ENCODE data around the gene GPD2.

Gene GPD2

DNA sequence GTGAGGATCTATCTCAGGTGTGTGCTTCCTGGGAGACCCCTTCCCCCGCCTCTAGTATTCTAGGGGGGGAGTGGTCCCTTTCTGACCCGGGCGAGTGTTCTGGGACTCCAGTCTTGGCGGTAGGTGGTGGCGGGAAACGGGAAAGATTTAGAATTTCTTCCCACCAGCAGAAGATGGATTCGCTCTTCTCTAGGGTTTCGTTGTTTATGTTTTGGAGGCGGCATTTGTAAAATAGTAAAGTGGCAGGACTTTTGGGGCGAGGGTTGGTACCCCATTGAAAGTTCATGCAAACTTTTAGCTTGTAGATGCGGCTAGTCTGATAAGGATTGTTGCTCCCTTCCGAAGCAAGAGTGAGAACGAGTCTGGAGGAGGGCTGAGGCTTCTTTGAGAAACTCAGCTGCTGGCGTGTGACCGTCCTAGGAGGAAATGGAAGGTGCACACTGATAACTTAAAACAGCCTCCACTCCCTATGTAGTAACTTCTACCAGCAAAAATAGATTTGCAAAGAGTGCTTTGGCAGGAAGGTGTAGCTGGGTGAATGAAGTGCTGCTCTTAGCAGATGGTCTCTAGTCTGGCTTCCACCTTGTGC lies 412 bp downstream of the GPD2 start:
- DNase-seq (ENCODE audit: low read depth) = no peak

DNA sequence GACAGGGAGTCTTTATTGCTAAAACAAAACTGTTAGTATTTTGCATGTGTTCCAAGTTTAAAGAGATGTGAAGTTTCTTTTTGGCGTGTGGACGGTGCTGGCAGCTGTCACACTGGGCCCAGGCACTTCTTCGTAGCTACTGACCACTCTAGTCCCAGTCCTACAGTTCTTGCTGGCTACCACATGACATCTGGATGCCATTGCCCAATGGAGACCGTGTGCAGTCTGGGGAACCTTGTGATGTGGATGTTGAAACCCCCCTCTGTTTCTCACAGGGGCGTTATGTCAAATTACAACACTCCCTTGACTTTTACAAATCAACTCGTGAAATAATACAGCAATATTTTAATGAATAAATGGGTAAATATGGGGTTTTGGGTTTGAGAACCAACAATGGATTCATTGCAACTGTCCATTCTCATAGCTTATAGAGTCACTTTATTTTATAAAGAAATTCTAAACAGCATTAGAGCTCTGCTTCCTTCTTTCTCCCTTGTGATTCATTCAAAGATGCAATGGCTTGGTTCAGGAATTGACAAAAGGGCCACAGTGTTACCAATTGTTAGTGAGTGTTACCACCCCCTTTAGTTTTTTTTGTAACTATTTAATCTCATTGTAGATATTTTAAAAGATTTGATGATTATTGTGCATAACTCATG lies 1.2 kb downstream of the GPD2 start:
- no peak for DNase-seq (ENCODE audit: low read depth)

DNA sequence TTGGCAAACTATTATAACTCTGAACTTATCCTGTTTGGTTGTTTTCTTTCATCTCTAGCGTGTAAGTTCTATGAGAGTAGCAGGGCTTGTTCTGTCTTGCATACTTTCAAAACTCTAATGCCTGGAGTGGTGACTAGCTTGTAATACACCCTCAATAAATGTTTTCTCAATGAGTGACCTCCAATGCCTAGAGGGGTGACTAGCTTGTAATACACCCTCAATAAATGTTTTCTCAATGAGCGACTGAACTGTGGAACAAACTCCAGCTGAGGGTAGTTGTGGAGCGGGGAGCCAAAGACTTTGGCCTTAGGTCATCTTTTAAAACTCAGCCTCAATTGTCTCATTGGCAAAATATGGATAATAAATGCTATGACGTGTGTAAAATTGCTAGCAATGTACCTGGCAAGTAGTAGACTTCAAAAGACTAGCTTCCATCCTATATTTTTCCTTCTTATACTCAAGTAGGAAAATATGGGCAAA lies 1.8 kb downstream of the GPD2 start:
- no peak for DNase-seq (ENCODE audit: low read depth)

DNA sequence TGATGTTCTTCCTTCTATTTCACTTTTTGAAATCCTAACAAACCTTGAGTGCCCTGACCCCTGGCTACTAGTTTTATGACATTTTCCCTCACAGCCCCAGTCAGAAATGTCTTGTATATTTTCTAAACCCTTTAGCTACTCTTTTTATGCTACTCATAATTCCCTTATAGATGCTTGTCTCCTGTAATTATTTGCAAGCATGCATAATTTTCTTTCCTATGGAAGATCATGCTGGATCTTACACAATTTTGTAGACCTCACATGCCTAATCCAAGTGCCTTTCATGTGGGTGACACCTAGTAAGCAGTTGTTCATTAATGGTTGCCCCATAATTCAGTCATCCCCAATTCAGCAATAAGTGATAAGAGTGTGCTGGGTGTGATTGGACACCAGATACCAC lies 6.9 kb downstream of the GPD2 start:
- DNase-seq (ENCODE audit: low read depth) = no peak

DNA sequence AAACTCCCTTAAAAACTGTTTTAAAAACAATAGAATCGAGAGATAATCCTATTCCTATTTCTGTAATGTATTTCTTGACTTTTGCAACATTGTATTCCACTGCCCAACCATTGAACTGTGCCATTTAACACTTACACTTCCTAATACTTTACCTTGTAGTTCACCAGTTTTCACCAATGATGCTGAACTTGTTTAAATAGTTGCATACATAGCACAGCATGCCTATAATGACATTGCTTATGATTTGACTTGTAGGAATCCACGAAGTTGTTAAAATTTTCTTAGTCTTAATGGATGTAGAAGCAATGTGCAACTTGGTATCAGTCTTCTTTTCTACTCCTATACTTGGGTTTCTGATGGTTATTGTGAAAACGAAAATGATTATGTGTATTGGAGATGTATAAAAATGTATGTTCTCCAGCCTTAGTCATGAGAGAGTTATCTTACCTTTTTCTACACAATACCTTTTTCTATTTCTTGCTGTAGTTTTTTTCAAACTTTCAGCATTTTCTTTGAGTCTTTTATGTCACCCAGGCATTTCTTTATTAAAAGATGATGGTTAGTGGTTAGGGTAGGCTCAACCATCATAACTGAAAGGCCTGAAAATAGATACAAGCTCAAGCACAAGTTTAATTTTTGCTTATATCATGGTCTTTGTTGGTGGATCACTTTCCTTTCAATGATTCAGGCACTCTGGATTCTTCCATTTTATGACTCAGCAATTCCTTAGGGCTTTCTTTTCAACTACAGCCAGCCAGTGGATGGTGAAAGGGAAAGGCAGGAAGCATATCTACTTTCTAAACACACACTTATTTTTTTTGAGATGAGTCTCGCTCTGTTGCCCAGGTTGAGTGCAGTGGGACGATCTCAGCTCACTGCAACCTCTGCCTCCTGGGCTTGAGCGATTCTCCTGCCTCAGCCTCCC lies 9.4 kb downstream of the GPD2 start:
- DNase-seq (ENCODE audit: low read depth) = no peak

DNA sequence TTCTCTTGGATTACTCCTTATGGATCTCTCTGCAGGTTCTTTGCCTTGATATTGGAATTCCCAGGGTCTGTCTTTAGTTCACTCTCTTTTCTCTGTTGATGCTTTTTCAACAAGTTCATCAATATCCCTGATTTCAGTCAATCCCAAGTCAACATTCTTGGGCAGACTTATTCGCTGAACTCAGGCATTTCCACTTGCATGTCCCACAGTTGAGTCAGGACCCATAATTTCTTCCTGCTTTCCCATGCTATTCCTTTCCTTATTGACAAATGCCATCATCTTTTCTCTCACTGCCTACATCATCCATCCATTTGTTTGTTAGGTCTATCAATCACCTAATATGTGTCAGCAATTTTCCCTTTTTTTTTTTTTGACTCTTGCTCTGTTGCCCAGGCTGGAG lies 11.6 kb downstream of the GPD2 start:
- no peak for DNase-seq (ENCODE audit: low read depth)

DNA sequence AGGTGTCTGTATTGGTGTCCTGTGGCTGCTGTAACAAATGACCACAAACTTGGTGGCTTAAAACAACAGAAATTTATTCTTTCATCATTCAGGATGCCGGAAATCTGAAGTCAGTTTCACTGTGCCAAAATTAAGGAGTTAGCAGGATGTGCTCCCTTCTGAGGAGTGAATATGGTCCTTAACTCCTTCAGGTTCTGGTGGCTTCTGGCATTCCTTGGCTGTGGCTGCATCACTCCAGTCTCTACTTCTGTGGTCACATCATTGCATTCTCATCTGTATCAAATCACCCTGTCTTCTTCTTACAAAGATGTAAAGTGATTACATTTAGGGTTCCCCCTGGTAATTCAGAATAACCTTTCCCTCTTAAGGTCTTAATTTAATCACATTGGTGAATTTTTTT lies 12.6 kb downstream of the GPD2 start:
- DNase-seq (ENCODE audit: low read depth) = no peak

DNA sequence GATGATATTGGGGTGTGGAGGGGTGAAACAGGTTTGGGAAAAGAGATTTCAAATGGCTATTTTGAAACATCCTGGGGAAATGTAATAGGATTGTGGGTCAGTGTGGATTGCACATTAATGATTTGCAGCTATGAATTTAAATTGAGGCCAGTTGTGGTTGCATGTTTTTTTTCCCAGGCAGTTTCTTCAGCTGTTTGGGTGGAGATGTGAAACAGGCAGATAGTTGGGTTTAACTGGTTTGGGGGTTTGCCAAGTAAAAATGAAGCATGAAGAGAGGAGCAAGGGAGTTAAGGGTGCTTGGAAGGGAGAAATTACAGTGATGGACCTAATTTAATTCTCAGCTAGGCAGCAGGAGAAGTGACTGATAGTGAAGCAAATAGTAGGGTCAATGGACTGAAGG lies 16.8 kb downstream of the GPD2 start:
- no peak for DNase-seq (ENCODE audit: low read depth)

DNA sequence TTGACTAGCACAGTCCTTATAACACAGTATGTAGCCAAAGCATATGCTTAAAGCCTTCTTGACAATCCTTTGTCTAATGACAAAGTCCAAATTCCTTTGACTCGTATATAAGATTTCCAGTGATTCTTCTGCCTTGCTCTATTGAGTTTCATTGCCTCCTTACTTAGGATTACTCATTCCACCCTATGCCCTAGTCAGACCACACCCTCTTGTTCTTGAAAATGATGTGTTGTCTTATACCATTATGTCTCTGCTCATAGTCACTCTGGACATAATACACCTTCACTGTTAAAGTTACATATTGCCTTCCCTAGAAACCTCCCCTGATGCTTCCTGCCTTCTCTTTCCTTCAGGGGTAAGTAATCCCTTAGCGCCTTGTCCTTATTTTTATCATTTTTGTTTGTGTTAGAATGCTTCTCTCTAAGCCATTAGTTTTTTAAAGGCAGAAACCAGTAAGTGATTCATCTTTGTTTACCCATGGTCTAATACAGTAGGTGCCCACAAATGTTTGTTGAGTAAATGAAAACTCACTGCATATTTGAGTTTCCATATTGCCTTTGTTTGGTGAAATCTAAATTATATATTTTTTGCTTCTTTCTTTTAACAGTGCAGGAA lies 19.3 kb downstream of the GPD2 start:
- no peak for DNase-seq (ENCODE audit: low read depth)

DNA sequence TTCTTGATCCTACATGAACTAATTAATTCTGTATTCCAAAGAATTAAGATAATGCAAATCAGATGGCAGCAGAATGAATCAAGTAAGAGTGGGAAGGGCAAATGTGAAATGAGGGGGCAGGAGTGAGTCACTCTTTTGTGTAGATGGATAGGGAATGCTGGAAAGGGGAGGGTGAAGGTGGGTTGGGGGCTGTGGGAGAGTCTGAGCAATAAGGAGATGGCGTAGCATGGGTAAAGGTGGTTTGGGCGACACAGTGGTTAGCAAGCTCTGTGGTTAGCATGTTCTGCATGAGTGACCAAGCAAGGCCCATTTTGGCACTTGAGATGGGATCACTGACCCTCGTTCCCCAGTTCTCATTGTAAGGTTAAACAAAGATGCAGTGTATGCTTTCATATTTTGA lies 20.4 kb downstream of the GPD2 start:
- no peak for DNase-seq (ENCODE audit: low read depth)

DNA sequence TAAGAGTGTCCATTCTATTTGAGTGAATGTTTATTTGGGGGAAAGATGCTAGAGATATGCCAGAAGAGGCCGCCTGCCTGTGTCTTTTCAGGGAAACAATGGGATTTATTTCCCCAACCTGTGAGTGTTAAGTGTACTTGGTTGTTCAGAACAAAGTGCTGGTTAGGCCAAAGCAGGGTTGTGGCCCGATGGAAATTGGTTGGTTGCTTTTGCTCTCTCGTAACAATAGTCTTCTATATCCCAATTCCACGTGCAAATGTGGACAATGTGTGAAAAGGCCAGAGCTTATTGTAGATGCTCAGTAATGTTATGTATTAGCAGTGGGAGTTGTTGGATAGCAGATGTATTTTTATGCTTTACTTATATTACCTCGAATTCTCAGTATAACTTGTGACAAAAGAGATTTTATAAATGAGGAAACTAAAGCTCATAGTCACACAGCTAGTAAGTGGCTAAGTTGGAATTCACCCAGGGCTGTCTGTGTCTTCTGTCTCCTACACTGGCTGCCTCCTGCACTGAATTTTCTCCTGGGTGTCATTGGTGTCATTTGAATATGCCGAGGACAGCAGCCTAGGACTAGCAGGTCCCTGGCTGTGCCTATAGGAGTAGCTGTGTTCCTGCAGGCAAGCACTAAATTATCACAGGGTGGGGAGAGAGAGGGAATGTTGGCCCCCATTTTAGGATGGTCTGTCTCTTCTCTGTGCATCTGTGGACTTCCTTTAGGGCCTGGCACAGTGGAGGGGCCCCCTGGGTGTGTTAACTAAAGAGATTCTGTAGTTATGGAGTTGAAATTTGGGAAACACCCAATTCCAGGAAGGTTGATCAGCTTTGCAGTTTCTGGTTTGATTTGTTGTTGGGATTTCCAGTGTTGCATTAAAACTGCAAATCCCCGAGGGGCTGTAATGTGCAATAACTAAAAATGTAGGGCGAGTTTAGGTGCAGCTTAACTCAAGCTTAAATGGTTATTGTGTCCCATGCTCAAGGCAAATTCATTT lies 21.6 kb downstream of the GPD2 start:
- no peak for DNase-seq (ENCODE audit: low read depth)

DNA sequence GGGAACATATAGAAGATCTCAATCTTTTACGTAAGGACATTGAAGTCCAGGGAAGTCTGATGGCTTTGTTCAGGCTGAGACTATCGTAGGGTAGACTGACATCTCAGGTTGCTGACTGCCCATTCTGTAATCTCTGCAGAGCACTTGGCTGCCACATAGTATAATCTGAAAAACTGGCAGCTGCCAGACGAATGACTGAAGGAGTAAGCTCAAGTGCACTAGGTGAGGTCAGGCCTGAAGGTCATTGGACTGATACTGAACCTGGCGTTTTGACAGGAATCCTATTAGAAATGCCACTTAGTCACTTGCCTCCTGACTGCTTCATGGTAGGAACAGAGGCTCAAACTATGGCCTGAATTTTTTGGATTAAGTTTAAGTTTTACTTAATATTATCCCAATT lies 23.5 kb downstream of the GPD2 start:
- DNase-seq (ENCODE audit: low read depth) = no peak

DNA sequence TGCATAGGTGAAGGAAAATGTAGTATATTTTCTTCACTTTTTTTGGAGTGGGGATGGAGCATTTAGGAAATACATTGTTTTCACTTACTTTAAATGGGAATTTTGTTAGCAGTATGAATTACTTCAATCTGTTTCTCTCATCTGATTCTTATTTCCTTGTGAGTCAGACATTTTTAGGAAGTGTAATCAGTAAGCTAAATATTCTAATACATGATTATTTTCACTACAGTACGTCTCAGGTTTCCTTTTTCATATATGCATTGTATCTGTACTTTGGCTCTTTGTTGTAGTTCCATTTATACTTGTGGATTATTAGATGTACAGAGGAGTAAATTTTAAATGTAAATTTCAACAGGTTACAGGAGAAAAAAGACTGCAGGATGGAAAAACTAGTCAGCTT lies 27.9 kb downstream of the GPD2 start:
- DNase-seq (ENCODE audit: low read depth) = no peak

DNA sequence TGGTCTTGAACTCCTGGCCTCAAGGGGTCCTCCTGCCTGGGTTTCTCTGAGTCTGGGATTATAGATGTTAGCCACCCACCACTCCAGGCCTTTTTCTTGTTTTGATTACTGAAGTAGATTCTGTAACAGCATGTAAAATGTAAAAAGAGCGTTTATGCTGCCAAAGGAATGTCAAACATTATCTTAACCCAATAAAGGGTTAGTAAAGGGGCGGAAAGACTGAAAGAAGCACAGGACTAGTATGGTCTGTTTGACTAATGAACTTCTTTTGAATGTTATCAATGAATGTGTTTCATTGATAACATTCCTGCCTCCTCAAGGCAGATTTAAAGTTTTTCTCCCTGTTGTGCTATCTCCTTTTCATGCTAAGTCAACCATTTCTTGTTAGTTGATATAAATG lies 29.4 kb downstream of the GPD2 start:
- DNase-seq (ENCODE audit: low read depth) = no peak

DNA sequence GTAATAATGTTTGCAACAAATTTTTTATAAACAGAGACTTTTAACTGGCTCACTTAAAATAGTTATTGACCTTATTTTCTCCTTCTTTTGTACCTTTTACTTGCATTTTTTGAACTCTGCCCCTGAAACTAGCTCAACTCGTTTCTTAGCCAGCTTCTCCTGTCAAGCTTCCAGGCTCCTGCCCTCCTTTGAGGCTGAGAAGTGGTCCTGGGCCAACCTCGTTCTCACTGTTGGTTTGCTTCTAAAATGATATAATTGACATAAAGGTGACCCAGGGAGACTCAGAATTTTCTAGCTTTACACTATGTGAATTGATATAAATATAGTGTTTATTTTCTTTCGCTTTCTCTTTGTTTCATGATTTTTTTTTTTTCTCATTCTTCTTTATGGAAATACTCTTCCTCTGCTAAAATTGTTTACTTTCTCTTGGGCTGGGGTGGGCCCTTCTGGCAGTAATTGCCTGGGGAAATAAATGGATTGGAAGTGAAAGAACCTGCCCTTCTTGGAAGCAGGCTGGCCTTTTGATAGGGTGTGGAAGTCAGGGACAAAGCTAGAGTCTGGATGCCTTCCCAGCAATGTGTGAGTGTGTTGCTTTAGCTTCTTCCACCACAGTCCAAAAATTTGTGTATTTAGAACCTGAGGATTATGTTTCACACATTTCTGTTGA lies 30.7 kb downstream of the GPD2 start:
- DNase-seq (ENCODE audit: low read depth) = no peak

DNA sequence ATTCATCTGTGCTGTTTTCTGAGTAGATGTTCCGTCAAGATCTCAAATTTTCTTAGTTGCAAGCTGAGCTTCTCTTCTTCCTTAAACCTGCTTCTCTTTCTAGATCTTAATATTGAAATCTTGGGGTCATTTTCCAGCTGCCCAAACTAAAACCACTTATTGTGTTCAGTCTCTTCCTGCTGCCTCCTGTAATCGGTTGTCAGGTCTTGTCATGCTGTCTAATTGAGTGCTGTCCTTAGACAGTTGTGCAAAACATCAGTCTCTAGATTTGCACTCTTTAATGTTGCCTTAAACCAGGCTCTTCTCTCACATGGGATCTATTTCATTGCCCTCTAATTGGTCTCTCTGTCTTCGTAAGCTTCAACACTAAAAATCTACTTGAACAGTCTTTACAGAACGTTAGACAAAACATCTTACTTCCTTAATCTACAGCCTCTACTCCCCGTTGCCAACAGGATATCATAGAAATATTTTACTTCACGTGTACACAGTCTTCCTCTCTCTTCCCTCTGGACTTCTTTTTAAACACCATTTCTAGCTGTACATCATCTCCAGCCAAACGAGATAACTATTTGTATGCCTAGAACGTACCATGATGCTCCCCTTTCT lies 34.9 kb downstream of the GPD2 start:
- no peak for DNase-seq (ENCODE audit: low read depth)

DNA sequence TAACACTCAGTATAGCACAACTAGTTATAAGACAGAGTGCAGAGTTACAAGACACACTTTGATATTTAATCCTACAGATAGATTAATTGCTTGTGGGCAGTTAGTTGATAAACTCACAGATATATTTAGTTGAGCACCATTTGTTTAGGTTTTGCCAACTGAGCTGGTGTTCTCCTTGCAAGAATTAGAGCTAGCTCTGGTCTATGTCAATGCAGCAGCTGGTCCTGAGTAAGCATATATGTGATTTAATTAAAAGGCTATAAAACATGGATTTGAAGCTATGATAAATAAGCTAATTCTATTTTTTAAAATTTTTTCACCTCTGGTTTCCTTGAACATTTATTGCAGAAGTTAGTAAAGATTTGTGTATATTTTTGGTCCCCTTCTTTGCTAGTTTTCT lies 35.6 kb downstream of the GPD2 start:
- DNase-seq (ENCODE audit: low read depth) = no peak

DNA sequence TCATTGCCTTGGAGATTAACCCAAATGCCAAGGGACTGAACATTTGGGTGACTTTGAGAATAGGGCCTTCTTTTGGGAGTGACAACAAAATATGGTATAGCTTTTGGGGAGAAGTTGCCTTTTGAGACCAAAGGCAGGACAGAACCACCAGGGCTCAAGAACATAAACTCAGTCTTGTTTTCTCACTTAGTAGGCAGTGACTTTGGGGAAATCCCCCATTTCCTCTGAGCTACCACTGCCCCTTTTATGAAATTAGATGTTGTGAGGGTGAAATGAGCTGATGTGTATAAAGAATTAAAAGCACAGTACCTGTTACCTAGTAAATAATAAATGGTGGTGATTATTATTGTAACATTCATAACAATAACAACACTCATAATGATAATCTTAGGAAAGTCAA lies 36.5 kb downstream of the GPD2 start:
- no peak for DNase-seq (ENCODE audit: low read depth)

DNA sequence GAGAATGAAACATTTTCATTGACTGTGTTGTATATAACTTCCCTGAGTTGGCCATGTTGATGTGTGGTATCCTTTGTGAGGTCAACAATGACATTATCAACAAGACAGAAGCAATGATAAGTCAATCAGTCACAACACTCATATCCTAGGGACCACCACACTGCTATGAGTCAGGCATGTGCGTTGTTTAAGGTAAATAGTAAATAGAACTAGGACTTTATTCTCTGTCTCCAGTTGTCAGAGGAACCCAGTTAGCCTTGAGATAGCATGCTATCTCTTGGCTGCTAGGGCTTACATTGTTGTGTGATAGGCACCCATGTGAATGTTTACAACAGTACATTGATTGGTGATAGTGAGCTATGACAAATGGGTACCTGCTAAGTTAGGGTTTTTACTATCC lies 37.3 kb downstream of the GPD2 start:
- DNase-seq (ENCODE audit: low read depth) = no peak

DNA sequence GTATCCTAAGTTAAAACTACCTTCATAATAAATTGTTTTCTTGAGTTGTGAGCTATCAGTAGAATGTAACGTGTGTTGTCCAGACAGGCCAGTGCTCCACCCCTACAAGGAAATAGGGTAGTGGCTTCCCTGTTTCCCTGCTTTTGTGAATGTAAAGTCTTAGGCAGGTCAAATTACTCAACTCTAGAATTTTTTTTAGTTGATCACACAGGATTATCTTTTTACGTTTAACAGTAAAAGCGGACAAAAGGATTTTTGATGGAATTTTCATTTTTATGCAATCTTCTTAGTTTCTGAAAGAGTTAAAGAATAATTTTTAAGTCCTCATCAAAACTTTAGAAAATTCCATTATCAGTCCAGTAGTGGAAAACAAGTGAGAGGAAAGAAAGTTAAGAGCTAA lies 38.2 kb downstream of the GPD2 start:
- DNase-seq (ENCODE audit: low read depth) = no peak
